H1 (cell line): ENCODE results near the gene WDR27. TPM values are rescaled to one million over a fixed set of nuclear protein-coding genes. Genes with fewer than 3 reads are reported as not detected.

Experiments
- CTCF ChIA-PET: fragments of 300-600 bp; sonication (Branson Sonifier 250); formaldehyde crosslinking; loops from one replicate; lab custom pipeline; 2021; ENCODE audit not compliant: partially characterized antibody; lab: Charles Lee
- POLR2A ChIA-PET: fragments of 300-600 bp; sonication (Branson Sonifier 250); formaldehyde crosslinking; loops from one replicate; lab custom pipeline; 2021; ENCODE audit warnings: inconsistent platforms; ENCODE audit not compliant: partially characterized antibody; lab: Charles Lee
- DNase-seq, 2 experiments: peaks; one replicate each; pipeline versions ENCODE4 v3.0.0 to v3.0.0-alpha.2; 2010 to 2022; ENCODE audit warnings: low spot score in 2 of 2, low read depth in 1 of 2, mixed read lengths in 1 of 2
- FAIRE-seq: peaks from 2 replicates; lab custom pipeline; 2011; peaks lifted over from hg19 to GRCh38; lab: Jason Lieb, UNC
- H2AFZ ChIP-seq: 2 replicates; pipeline ENCODE4 v1.8.1; 2012; ENCODE audit warnings: low read length, inconsistent platforms
- H2AK5ac ChIP-seq: 2 replicates; pipeline ENCODE4 v1.6.1; 2013; ENCODE audit warnings: low read depth, low read length
- H2BK120ac ChIP-seq: replicated peaks from 2 replicates; pipeline ENCODE3; 2013; ENCODE audit warnings: low read depth, low read length, inconsistent platforms
- H2BK12ac ChIP-seq: 2 replicates; pipeline ENCODE4 v1.6.1; 2013; ENCODE audit warnings: low read depth, low read length
- H2BK15ac ChIP-seq: 2 replicates; pipeline ENCODE4 v1.6.1; 2013; ENCODE audit warnings: low read length
- H2BK20ac ChIP-seq: 2 replicates; pipeline ENCODE4 v1.6.1; 2013; ENCODE audit warnings: low read length
- H2BK5ac ChIP-seq: 2 replicates; pipeline ENCODE4 v1.6.1; 2013; ENCODE audit warnings: low read depth, low read length
- H3K14ac ChIP-seq: 2 replicates; pipeline ENCODE4 v1.6.1; 2013; ENCODE audit warnings: inconsistent platforms; ENCODE audit not compliant: insufficient read length
- H3K18ac ChIP-seq: 2 replicates; pipeline ENCODE4 v1.6.1; 2013; ENCODE audit warnings: low read length; ENCODE audit errors: extremely low read depth
- H3K23ac ChIP-seq: 2 replicates; pipeline ENCODE4 v1.6.1; 2013; ENCODE audit warnings: inconsistent platforms; ENCODE audit not compliant: insufficient read length
- H3K23me2 ChIP-seq: 2 replicates; pipeline ENCODE4 v1.6.1; 2013; ENCODE audit warnings: low read depth, low read length
- H3K27ac ChIP-seq: 2 replicates; pipeline ENCODE4 v1.6.1; 2011; ENCODE audit warnings: low read depth, low read length, inconsistent platforms
- H3K27me3 ChIP-seq, 4 experiments: replicated peaks in 1 of 4; 1 replicate in 1 of 4; 2 replicates in 3 of 4; pipeline versions ENCODE4 v1.6.1 to v1.8.1; 2011 to 2013; ENCODE audit warnings: low read length in 3 of 4, mild to moderate bottlenecking in 3 of 4, inconsistent platforms in 2 of 4, mixed read lengths in 2 of 4, moderate library complexity in 1 of 4; ENCODE audit not compliant: control insufficient read depth in 3 of 4, insufficient read depth in 3 of 4; ENCODE audit errors: extremely low read depth in 1 of 4
- H3K36me3 ChIP-seq, 4 experiments: 2 replicates each; pipeline versions ENCODE4 v1.6.1 to v1.8.1; 2011 to 2013; ENCODE audit warnings: mild to moderate bottlenecking in 4 of 4, low read length in 3 of 4, moderate library complexity in 2 of 4, control low read depth in 1 of 4, inconsistent platforms in 1 of 4; ENCODE audit not compliant: insufficient read depth in 4 of 4, control insufficient read depth in 2 of 4
- H3K4ac ChIP-seq: replicated peaks from 2 replicates; pipeline ENCODE3; 2013; ENCODE audit warnings: low read length, low read depth, mixed read lengths, inconsistent platforms; ENCODE audit not compliant: insufficient read length
- H3K4me1 ChIP-seq, 4 experiments: replicated peaks in 1 of 4; 1 replicate in 1 of 4; 2 replicates in 3 of 4; pipeline versions ENCODE4 v1.6.1 to v1.8.1; 2011 to 2013; ENCODE audit warnings: low read length in 3 of 4, inconsistent platforms in 2 of 4, mixed read lengths in 1 of 4; ENCODE audit not compliant: insufficient read depth in 4 of 4, control insufficient read depth in 3 of 4
- H3K4me2 ChIP-seq, 2 experiments: 2 replicates each; pipeline versions ENCODE4 v1.6.1 to v1.8.1; 2011 to 2013; ENCODE audit warnings: low read depth in 2 of 2, low read length in 2 of 2, control low read depth in 1 of 2, inconsistent platforms in 1 of 2, mild to moderate bottlenecking in 1 of 2; ENCODE audit not compliant: insufficient read depth in 1 of 2
- H3K4me3 ChIP-seq, 4 experiments: fragments of 200-600, 300-600 bp in 1 of 4; sonication (generic), shearing (Covaris generic), sonication (Bioruptor Twin) in 1 of 4; 2 replicates each; pipeline versions ENCODE4 v1.5.1 to v1.8.1; 2011 to 2016; ENCODE audit warnings: low read length in 4 of 4, low read depth in 3 of 4, control low read depth in 2 of 4, inconsistent platforms in 2 of 4, mild to moderate bottlenecking in 2 of 4, mixed read lengths in 1 of 4, moderate library complexity in 1 of 4; ENCODE audit not compliant: insufficient read depth in 2 of 4; ENCODE audit errors: extremely low read depth in 1 of 4
- H3K56ac ChIP-seq: replicated peaks from 2 replicates; pipeline ENCODE3; 2013; ENCODE audit warnings: low read depth, mild to moderate bottlenecking, mixed read lengths, low read length, inconsistent platforms; ENCODE audit not compliant: insufficient read length
- H3K79me1 ChIP-seq: 2 replicates; pipeline ENCODE4 v1.6.1; 2013; ENCODE audit warnings: low read depth, low read length, control low read depth
- H3K79me2 ChIP-seq, 2 experiments: 2 replicates each; pipeline versions ENCODE4 v1.6.1 to v1.8.1; 2012 to 2013; ENCODE audit warnings: low read length in 2 of 2, mild to moderate bottlenecking in 2 of 2, inconsistent platforms in 1 of 2; ENCODE audit not compliant: insufficient read depth in 2 of 2, control insufficient read depth in 1 of 2
- H3K9ac ChIP-seq, 4 experiments: replicated peaks in 1 of 4; 1 replicate in 1 of 4; 2 replicates in 3 of 4; pipeline versions ENCODE4 v1.6.1 to v1.8.1; 2011 to 2013; ENCODE audit warnings: low read depth in 3 of 4, low read length in 3 of 4, control low read depth in 2 of 4, mild to moderate bottlenecking in 2 of 4, moderate library complexity in 2 of 4, inconsistent platforms in 1 of 4; ENCODE audit errors: extremely low read depth in 1 of 4
- H3K9me3 ChIP-seq, 2 experiments: 2 replicates each; pipeline versions ENCODE4 v1.6.1 to v1.8.1; 2012 to 2013; ENCODE audit warnings: mild to moderate bottlenecking in 2 of 2, moderate library complexity in 2 of 2, control low read depth in 1 of 2, inconsistent platforms in 1 of 2, low read depth in 1 of 2, low read length in 1 of 2, mixed read lengths in 1 of 2; ENCODE audit not compliant: insufficient read depth in 2 of 2
- H4K20me1 ChIP-seq, 2 experiments: replicated peaks in 1 of 2; 2 replicates each; pipeline versions ENCODE3 to v1.8.1; 2011 to 2013; ENCODE audit warnings: inconsistent platforms in 2 of 2, low read length in 2 of 2, mild to moderate bottlenecking in 1 of 2; ENCODE audit not compliant: insufficient read depth in 2 of 2, control insufficient read depth in 1 of 2
- H4K5ac ChIP-seq: 2 replicates; pipeline ENCODE4 v1.6.1; 2013; ENCODE audit warnings: low read length, low read depth, mixed read lengths, inconsistent platforms; ENCODE audit not compliant: insufficient read length
- H4K8ac ChIP-seq: 2 replicates; pipeline ENCODE4 v1.8.0; 2013; ENCODE audit warnings: mild to moderate bottlenecking, moderate library complexity, low read length, inconsistent platforms; ENCODE audit not compliant: insufficient read depth; ENCODE audit errors: extremely low read depth
- H4K91ac ChIP-seq: replicated peaks from 2 replicates; pipeline ENCODE3; 2013; ENCODE audit warnings: low read length, mixed read lengths, inconsistent platforms; ENCODE audit not compliant: insufficient read length
- BACH1 ChIP-seq: IDR thresholded peaks from 2 replicates; pipeline ENCODE4 v1.6.1; 2012; ENCODE audit warnings: low read length, improper control_type of control experiment
- BRCA1 ChIP-seq: IDR thresholded peaks from 2 replicates; pipeline ENCODE4 v1.6.1; 2012; ENCODE audit warnings: low read depth, low read length, improper control_type of control experiment
- CEBPB ChIP-seq: IDR thresholded peaks from 2 replicates; pipeline ENCODE4 v1.6.1; 2012; ENCODE audit warnings: low read depth, low read length
- CHD2 ChIP-seq: IDR thresholded peaks from 2 replicates; pipeline ENCODE4 v1.6.1; 2012; ENCODE audit warnings: low read length, improper control_type of control experiment
- JUN ChIP-seq: IDR thresholded peaks from 2 replicates; pipeline ENCODE4 v1.6.1; 2011; ENCODE audit warnings: low read depth, mild to moderate bottlenecking, improper control_type of control experiment, low read length
- POLR2A ChIP-seq, 2 experiments: IDR thresholded peaks; 1 replicate in 1 of 2; 2 replicates in 1 of 2; pipeline ENCODE4 v1.6.1; 2011; ENCODE audit warnings: low read depth in 2 of 2, low read length in 2 of 2, mild to moderate bottlenecking in 2 of 2; ENCODE audit errors: control extremely low read depth in 1 of 2
- RNF2 ChIP-seq: fragments of 200-900, 300-1000 bp; sonication (generic); IDR thresholded peaks from 2 replicates; pipeline ENCODE4 v1.7.1; 2016; ENCODE audit warnings: borderline replicate concordance, low read depth, mild to moderate bottlenecking, antibody characterized with exemption, low read length; ENCODE audit not compliant: poor library complexity, severe bottlenecking; ENCODE audit errors: missing control alignments
- TCF12 ChIP-seq: IDR thresholded peaks from 2 replicates; pipeline ENCODE4 v1.6.1; 2011; ENCODE audit warnings: low read depth, mild to moderate bottlenecking, low read length
- WGBS, 2 experiments: shearing (Covaris generic) in 1 of 2; methylation state at CpG; one replicate each; pipeline versions ENCODE4 v1.1.6 to v1.1.7; 2013 to 2015; ENCODE audit warnings: low lambda C conversion rate in 2 of 2, mixed read lengths in 2 of 2, inconsistent platforms in 1 of 2, low coverage in 1 of 2, missing lambda C conversion rate in 1 of 2; ENCODE audit not compliant: insufficient replicate concordance in 2 of 2, insufficient coverage in 1 of 2, insufficient read length in 1 of 2; ENCODE audit errors: extremely low coverage in 1 of 2, missing lambda C conversion rate in 1 of 2; 5-methylcytosine and 5-hydroxymethylcytosine counted together
- polyA plus RNA-seq, 7 experiments: library from polyadenylated mRNA; depleted of rRNA in 3 of 7; stranded (reverse) in 5 of 7; unstranded in 2 of 7; fragments of >200 nt in 5 of 7; fragments of 200-250 nt in 2 of 7; gene quantifications; 1 replicate in 5 of 7; 2 replicates in 1 of 7; 4 replicates in 1 of 7; pipeline versions ENCODE4 v1.2.1 to v1.2.3, GENCODE V29; 2011 to 2013; ENCODE audit warnings: missing spikeins in 2 of 7, mixed read lengths in 2 of 7
- total RNA-seq: library from RNA; stranded (reverse); fragmentation: NEBNext Ultra II Directional; extraction: Animal tissue kit (Norgen Biotek cat#: 25700); gene quantifications from 2 replicates; pipeline ENCODE4 v1.2.1, GENCODE V29; 2021
- TF ChIP-seq, protein P1 (sequence below): IDR thresholded peaks from 2 replicates; pipeline ENCODE4 v1.6.1; 2012; ENCODE audit warnings: inconsistent platforms
- TF ChIP-seq, protein P2 (sequence below): IDR thresholded peaks from 2 replicates; pipeline ENCODE4 v1.6.1; 2012; ENCODE audit warnings: inconsistent platforms

Gene WDR27
- total and polyA plus RNA-seq, 2 of the 8 experiments (the other 6 are each of a cell fraction or from before 2014, with no cell fraction given): 53.6 to 68.6 TPM

DNA sequence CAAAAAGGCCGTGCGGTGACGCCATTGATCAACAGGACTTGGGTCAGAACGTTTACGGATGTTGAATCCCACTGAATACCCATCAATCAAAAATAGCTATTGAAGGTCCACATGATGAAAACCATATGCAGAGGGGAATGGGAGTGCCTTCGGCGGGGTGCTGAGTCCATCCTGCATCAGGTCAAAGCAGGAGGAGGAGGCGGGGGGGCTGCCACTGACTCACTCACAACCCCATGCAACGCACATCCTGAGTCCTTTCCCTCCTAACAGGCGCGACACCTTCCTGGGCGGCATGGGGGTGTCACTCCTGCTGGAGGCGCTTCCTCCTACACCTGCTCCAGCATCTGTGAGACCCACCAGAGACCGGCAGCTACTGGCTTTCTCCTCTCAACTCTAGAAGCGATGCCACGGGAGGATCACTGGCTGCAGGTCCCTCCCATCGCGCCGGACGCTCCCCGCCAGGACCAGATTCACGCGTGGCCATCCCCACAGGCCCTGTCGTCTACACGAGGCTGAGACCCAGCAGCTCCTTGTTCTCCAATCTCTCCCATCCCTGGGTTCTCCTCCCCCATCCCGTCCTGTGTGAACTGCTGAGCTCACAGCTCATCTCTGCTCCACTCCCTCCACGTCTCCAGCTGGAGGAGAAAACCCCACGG, 277.6 kb downstream of the WDR27 start:
- POLR2A ChIA-PET: interaction anchor here (0.8 kb wide), 1 partner anchor 21 kb away, joined by 3 read pairs; no protein-coding TSS in a partner anchor
- Histone ChIP-seq H2BK20ac (no peak overlapping the region), H3K36me3 (no peaks in the 10 kb centered on the region), H2AFZ (no peak overlapping the region), H3K4me2 (no peak overlapping the region), H3K4ac (no peak overlapping the region), H3K79me1 (no peaks in the 10 kb centered on the region), H3K9ac (no peak overlapping the region), H4K5ac (no peak overlapping the region), H3K56ac (no peak overlapping the region), H2BK120ac (no peak overlapping the region), H3K27me3 (peaks cover 0 to 3% (median 1%) of the 10 kb centered on the region in 4 experiments; a peak in 2 of 7 replicates), H4K91ac (no peak overlapping the region), H3K4me3 (no peak overlapping the region), H2AK5ac (no peak overlapping the region), H3K4me1 (peaks cover 0 to 15% (median 5%) of the 10 kb centered on the region in 4 experiments; a peak in 6 of 7 replicates), H3K14ac (no peak overlapping the region), H4K8ac (no peak overlapping the region; the same call in 1 of the 2 replicates), H3K23ac (no peak overlapping the region), H3K9me3 (peaks cover 0 to 14% of the 10 kb centered on the region in 2 experiments; a peak in 1 of 4 replicates), H3K79me2 (no peaks in the 10 kb centered on the region), H2BK5ac (no peak overlapping the region), H3K18ac (no peak overlapping the region), H4K20me1 (no peaks in the 10 kb centered on the region), H2BK15ac (no peak overlapping the region), H3K23me2 (no peaks in the 10 kb centered on the region), H2BK12ac (no peak overlapping the region), H3K27ac (no peak overlapping the region)
- FAIRE-seq (no peak), DNase-seq (no peak)
- CTCF ChIA-PET: no interaction called here
- TF ChIP-seq RNF2 (no peak), BRCA1 (no peak), CHD2 (no peak), JUN (no peak), POLR2A (IDR thresholded peaks at IDR 0.05; ENCODE audit: control extremely low read depth in 1 of 2, low read depth in 2 of 2, low read length in 2 of 2) (no peak), CEBPB (no peak), BACH1 (no peak), TCF12 (no peak)
- TF ChIP-seq, protein P1, sequence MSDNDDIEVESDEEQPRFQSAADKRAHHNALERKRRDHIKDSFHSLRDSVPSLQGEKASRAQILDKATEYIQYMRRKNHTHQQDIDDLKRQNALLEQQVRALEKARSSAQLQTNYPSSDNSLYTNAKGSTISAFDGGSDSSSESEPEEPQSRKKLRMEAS: no peak
- TF ChIP-seq, protein P2, sequence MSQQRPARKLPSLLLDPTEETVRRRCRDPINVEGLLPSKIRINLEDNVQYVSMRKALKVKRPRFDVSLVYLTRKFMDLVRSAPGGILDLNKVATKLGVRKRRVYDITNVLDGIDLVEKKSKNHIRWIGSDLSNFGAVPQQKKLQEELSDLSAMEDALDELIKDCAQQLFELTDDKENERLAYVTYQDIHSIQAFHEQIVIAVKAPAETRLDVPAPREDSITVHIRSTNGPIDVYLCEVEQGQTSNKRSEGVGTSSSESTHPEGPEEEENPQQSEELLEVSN: no peak
- WGBS, 2 experiments: 87% methylated on average over 24 of the region's 28 CpGs; no CpG with 5 or more reads in 1 of the 2 experiments
